Thoracic aorta (tissue), 2 donors: ENCODE results near the gene NR3C2. TPM values are rescaled to one million over a fixed set of nuclear protein-coding genes. Genes with fewer than 3 reads are reported as not detected.
"Not testable (repeated sequence)": the region's sequence is repeated elsewhere in the genome, so short reads cannot be mapped to it uniquely, and the experiment has no call there.

ENCODE experiments used
- ATAC-seq: fragments of 150-250 bp; one replicate; pipeline ENCODE4 v1.8.0; 2017; ENCODE audit warnings: low read depth; ENCODE audit not compliant: insufficient number of reproducible peaks, low FRiP score
- DNase-seq: peaks from one replicate; pipeline ENCODE4 v3.0.0-alpha.2; 2020; ENCODE audit warnings: low spot score
- H3K27ac ChIP-seq, 2 donors: fragments of 200-600 bp; sonication (generic); 1 replicate in 1 of 2; 2 replicates in 1 of 2; pipeline ENCODE4 v1.5.1; 2016; ENCODE audit warnings: mild to moderate bottlenecking in 2 of 2, moderate library complexity in 2 of 2
- H3K27me3 ChIP-seq: fragments of 200-600 bp; sonication (generic); replicated peaks from 2 replicates; pipeline ENCODE4 v1.6.0; 2016; ENCODE audit warnings: mild to moderate bottlenecking; ENCODE audit not compliant: insufficient read depth
- H3K36me3 ChIP-seq: fragments of 200-600 bp; sonication (generic); one replicate; pipeline ENCODE4 v1.5.1; 2016
- H3K4me1 ChIP-seq, 2 donors: fragments of 200-600 bp; sonication (generic); 1 replicate in 1 of 2; 2 replicates in 1 of 2; pipeline versions ENCODE4 v1.5.1 to v1.6.0; 2016; ENCODE audit warnings: low read depth in 2 of 2, mild to moderate bottlenecking in 1 of 2; ENCODE audit not compliant: control insufficient read depth in 1 of 2
- H3K4me3 ChIP-seq: fragments of 200-600 bp; sonication (generic); 2 replicates; pipeline ENCODE4 v1.5.1; 2016; ENCODE audit warnings: mild to moderate bottlenecking
- H3K9me3 ChIP-seq: fragments of 200-600 bp; sonication (generic); 2 replicates; pipeline ENCODE4 v1.5.1; 2016
- total RNA-seq, 2 donors: library from RNA; depleted of rRNA; stranded (reverse); fragments of >200 nt; gene quantifications; one replicate each; pipeline versions ENCODE4 v1.1.0 to v1.2.3, GENCODE V29; 2016
- TF ChIP-seq, protein P1 (sequence below): fragments of 200-600 bp; sonication (generic); IDR thresholded peaks from one replicate; pipeline ENCODE4 v1.5.1; 2019; ENCODE audit warnings: antibody characterized with exemption

The NR3C2 gene
- total RNA-seq, 2 donors from 2014 or later = 11.2 to 18.1 TPM

DNA sequence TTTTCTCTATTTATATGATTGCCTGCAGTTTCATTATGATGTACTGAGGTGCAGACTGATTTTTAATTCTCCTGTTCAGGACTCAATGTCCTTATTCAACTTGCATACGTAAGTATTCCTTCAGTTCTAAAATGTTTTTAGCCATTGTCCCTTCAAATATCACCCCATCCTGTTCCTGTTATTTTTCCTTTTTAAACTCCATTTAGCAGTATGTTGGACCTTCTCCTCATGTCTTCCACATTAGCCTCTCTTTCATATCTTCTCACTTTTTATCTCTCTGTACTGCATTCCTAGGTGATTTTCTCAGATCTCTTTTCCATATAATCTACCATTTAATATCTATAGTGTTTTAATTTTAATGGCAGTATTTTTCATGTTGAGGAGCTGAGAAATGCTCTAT, 317.7 kb downstream of the NR3C2 start:
- ATAC-seq (no peak), DNase-seq (no peak)
- no peak overlapping the region for H3K4me3 ChIP-seq
- TF ChIP-seq, protein P1, sequence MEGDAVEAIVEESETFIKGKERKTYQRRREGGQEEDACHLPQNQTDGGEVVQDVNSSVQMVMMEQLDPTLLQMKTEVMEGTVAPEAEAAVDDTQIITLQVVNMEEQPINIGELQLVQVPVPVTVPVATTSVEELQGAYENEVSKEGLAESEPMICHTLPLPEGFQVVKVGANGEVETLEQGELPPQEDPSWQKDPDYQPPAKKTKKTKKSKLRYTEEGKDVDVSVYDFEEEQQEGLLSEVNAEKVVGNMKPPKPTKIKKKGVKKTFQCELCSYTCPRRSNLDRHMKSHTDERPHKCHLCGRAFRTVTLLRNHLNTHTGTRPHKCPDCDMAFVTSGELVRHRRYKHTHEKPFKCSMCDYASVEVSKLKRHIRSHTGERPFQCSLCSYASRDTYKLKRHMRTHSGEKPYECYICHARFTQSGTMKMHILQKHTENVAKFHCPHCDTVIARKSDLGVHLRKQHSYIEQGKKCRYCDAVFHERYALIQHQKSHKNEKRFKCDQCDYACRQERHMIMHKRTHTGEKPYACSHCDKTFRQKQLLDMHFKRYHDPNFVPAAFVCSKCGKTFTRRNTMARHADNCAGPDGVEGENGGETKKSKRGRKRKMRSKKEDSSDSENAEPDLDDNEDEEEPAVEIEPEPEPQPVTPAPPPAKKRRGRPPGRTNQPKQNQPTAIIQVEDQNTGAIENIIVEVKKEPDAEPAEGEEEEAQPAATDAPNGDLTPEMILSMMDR = no peak
- H3K4me1 ChIP-seq = no peaks in the 10 kb centered on the region
- no peaks in the 10 kb centered on the region for H3K36me3 ChIP-seq
- peaks cover 16% of the 10 kb centered on the region for H3K9me3 ChIP-seq
- no peak overlapping the region for H3K27ac ChIP-seq
- H3K27me3 ChIP-seq = no peaks in the 10 kb centered on the region

DNA sequence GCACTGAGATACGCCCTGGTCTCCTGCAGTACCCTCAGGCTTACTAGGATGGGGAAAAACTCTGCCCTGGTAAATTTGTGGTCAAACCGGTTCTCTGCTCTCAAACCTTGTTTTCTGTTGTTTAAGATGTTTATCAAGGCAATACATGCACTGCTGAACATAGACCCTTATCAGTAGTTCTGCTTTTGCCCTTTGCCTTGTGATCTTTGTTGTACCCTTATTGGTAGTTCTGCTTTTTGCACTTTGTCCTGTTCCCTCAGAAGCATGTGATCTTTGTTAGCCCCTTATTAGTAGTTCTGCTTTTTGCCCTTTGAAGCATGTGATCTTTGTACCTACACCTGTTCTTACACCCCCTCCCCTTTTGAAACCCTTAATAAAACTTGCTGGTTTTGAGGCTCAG, 319.1 kb downstream of the NR3C2 start:
- not testable (repeated sequence) for ATAC-seq, H3K4me3 ChIP-seq, DNase-seq, H3K27ac ChIP-seq, H3K27me3 ChIP-seq, H3K4me1 ChIP-seq, H3K36me3 ChIP-seq
- H3K9me3 ChIP-seq = peaks cover 16% of the 10 kb centered on the region

DNA sequence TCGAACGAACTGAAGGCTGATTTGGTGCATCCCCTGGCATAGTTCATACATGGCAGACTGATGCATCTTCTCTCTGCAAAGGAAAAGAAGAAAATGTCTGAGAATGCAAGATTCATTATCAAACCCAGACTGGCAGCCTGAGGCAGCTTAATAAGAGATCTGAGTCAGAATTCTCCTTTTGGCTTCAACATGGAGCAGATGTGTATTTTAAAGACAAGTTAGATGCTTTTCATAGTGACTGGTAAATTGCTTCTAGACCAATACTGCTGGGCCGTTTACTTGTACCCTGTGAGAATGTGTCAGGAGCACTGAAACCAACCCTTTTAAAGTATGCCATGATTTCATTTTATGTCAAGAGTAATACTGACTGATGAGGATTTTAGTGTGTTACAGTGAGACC, 322.0 kb downstream of the NR3C2 start:
- no peak for DNase-seq
- Histone ChIP-seq H3K4me3 (no peak overlapping the region), H3K27me3 (no peaks in the 10 kb centered on the region), H3K27ac (no peak overlapping the region), H3K36me3 (no peaks in the 10 kb centered on the region), H3K9me3 (peaks cover 16% of the 10 kb centered on the region), H3K4me1 (peaks cover 0 to 7% of the 10 kb centered on the region in 2 donors)
- no peak for ATAC-seq
- TF ChIP-seq, protein P1 = no peak

DNA sequence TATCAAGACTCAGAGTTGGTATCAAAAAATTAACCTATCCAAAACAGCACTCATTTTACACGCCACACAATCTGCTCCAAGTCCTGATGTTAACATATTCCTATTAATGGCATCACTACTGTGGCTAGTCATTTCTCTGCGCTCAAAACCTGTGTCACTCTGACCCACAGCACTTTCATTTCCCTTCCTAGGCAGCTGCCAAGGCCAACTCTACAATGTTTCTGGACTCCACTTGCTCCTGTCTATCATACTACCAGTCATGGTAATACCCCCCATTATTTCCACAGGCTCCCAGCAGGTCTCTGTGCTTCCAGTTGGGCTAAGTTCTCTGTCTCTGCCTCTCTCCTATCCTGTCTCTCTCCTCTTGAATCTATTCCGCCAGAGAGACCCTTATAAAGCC, 323.6 kb downstream of the NR3C2 start:
- peaks cover 11% of the 10 kb centered on the region for H3K9me3 ChIP-seq
- ATAC-seq = no peak
- no peak for DNase-seq
- H3K4me3 ChIP-seq = no peak overlapping the region
- TF ChIP-seq, protein P1 = no peak
- H3K27me3 ChIP-seq = no peaks in the 10 kb centered on the region
- H3K27ac ChIP-seq = no peak overlapping the region
- peaks cover 0 to 7% of the 10 kb centered on the region in 2 donors for H3K4me1 ChIP-seq
- H3K36me3 ChIP-seq = peaks cover 3% of the 10 kb centered on the region

DNA sequence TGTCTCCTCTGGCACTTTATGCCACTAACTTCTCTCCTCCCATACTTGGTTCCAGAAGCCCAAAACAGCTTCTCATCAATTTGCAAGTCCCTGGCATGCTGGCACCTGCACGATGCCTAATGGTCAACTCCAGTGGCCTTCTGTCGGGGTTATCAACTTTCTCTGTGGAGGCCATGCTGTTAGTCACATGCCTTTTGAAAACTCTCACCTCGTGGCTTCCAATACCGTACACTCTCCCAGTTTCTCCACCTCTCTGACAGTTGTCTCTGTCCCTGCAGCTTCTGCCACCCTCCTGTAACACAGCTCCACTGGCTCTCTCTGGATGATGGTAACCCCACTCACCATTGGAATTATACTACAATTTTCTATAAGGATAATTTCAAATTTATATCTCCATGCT, 324.0 kb downstream of the NR3C2 start:
- no peak for ATAC-seq
- TF ChIP-seq, protein P1 = no peak

DNA sequence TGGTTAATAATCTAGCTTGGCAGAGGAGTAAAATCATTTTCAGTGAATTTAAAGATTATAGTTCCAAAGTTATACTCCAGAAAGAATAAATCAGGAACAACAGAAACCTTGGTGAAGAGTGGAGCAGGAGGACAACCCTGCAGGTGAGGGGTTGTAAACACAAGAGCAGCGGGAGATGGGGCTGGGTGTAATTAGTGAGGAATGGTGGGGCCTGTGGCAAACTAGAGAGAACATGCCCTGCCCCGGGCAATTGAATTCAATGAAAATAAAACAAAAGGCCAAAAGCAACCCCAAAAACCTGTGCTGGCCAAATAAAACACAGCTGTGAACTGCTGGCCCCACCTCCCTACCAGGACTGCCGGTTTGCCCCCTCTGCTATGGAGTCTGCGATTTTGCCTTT, 325.2 kb downstream of the NR3C2 start:
- no peak overlapping the region for H3K4me3 ChIP-seq
- H3K27me3 ChIP-seq = no peaks in the 10 kb centered on the region
- H3K27ac ChIP-seq = no peak overlapping the region
- H3K4me1 ChIP-seq = peaks cover 0 to 7% of the 10 kb centered on the region in 2 donors
- TF ChIP-seq, protein P1 = no peak
- DNase-seq = no peak
- peaks cover 8% of the 10 kb centered on the region for H3K36me3 ChIP-seq
- ATAC-seq = no peak
- no peaks in the 10 kb centered on the region for H3K9me3 ChIP-seq

More for the DNA sequence above, 324.0 kb downstream of the NR3C2 start:
- Histone ChIP-seq H3K4me1 (peaks cover 0 to 7% of the 10 kb centered on the region in 2 donors), H3K4me3 (no peak overlapping the region), H3K27ac (no peak overlapping the region), H3K27me3 (no peaks in the 10 kb centered on the region), H3K9me3 (peaks cover 6% of the 10 kb centered on the region), H3K36me3 (peaks cover 7% of the 10 kb centered on the region)
- no peak for DNase-seq
